Stomach (tissue), 4 donors: ENCODE data around the gene TEX36.

Experiments used
- EP300 ChIP-seq: sonication (generic); formaldehyde crosslinking; IDR thresholded peaks from one replicate; pipeline ENCODE4 v1.6.1; 2017; ENCODE audit warnings: antibody characterized with exemption
- POLR2A ChIP-seq, 4 donors: fragments of 450-650 bp; IDR thresholded peaks; one replicate each; pipeline ENCODE4 v1.6.1; 2016; ENCODE audit warnings: antibody characterized with exemption in 4 of 4, control low read depth in 2 of 4, mild to moderate bottlenecking in 1 of 4, moderate library complexity in 1 of 4
- POLR2AphosphoS5 ChIP-seq, 3 donors: sonication (generic); formaldehyde crosslinking; IDR thresholded peaks; one replicate each; pipeline ENCODE4 v1.6.1; 2016; ENCODE audit warnings: antibody characterized with exemption in 3 of 3
- TF ChIP-seq, protein P1 (sequence below), 7 experiments: fragments of 450-650 bp in 4 of 7; fragments of 200-600 bp in 3 of 7; sonication (generic) in 3 of 7; IDR thresholded peaks; one replicate each; pipeline ENCODE4 v1.5.1; 2016 to 2019; ENCODE audit warnings: antibody characterized with exemption in 7 of 7, control low read depth in 2 of 7, mild to moderate bottlenecking in 1 of 7

DNA sequence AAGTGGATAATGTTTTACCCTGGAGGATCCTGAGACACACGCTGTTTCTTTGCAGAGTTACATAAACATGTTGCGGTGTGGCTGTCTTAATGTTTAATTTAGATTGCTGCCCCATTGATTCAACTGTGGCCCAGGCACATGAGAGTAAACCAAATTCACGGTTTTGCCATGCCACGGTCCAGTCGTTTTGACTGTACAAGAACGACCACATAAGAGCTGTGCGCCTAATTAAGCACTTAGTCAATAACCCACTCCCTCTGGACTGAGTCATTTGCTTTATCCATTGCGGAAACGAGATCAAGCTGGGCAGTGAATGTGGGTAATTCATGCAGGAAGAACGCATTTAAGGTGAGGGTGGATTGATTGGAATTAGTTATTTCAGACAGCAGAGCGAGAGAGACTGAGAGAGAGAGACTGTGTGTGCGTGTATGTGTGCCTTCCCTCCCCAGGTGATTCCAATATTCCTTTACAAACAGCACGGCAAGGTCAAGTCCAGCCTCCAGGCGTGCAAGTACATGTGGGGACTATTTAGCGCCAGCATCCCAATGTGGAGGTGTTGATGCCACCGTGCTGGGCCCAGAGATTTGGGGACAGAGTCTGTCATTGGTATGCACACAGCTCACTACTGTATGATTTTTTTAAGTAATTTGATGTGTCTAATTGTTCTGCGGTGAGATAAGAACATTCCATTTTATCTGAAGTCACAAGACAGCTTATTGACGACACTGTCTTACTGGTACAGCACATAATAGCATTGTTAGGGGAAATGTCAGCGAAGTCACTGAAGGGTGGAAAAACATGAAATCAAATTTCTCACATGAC, 8.4 kb upstream of the TEX36 start:
- TF ChIP-seq, protein P1, sequence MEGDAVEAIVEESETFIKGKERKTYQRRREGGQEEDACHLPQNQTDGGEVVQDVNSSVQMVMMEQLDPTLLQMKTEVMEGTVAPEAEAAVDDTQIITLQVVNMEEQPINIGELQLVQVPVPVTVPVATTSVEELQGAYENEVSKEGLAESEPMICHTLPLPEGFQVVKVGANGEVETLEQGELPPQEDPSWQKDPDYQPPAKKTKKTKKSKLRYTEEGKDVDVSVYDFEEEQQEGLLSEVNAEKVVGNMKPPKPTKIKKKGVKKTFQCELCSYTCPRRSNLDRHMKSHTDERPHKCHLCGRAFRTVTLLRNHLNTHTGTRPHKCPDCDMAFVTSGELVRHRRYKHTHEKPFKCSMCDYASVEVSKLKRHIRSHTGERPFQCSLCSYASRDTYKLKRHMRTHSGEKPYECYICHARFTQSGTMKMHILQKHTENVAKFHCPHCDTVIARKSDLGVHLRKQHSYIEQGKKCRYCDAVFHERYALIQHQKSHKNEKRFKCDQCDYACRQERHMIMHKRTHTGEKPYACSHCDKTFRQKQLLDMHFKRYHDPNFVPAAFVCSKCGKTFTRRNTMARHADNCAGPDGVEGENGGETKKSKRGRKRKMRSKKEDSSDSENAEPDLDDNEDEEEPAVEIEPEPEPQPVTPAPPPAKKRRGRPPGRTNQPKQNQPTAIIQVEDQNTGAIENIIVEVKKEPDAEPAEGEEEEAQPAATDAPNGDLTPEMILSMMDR (IDR thresholded peaks at IDR 0.05) = no peak
- TF ChIP-seq POLR2AphosphoS5 (IDR thresholded peaks at IDR 0.05) = peak in 1 of 3 donors; percentile 17
- TF ChIP-seq POLR2A (IDR thresholded peaks at IDR 0.05) = no peak
- TF ChIP-seq EP300 = no peak
